ENCODE results near the gene BMP3.
A peak's percentile ranks its signal among the peaks of the same experiment; 100 is the strongest.

BMP3 gene

DNA sequence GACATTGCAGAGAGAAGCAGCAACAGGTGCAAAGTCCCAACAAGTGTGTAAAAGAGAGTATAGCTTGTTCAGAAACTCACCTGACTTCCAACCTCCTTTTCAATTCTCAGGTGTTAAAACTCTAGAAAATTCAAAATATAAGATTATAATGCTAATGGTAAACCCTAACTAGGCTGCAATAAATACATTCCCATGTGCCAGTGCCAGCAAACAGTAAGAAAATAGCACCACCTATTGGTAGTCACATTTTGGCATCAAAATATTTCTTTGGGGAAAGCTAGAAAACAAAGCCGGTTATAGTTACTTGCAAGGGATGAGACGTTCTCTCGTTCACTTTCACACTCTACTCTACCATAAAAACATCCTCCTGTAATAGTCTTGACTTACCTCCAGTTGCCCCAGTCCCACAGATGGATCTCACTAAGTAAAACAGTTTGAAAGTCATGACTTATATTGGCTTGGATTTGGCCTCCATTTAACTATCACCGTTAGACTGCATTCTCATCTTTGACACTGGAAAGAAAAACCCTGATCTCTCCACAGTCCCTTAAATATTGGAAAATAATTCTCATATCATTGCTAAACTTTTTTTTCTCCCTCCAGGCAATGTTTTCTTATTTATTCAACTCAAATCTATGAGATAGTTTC, 9.6 kb downstream of the BMP3 start:
- DNase-seq (ENCODE audit: low read depth in 2 of 2, low spot score in 1 of 2), result no peak

DNA sequence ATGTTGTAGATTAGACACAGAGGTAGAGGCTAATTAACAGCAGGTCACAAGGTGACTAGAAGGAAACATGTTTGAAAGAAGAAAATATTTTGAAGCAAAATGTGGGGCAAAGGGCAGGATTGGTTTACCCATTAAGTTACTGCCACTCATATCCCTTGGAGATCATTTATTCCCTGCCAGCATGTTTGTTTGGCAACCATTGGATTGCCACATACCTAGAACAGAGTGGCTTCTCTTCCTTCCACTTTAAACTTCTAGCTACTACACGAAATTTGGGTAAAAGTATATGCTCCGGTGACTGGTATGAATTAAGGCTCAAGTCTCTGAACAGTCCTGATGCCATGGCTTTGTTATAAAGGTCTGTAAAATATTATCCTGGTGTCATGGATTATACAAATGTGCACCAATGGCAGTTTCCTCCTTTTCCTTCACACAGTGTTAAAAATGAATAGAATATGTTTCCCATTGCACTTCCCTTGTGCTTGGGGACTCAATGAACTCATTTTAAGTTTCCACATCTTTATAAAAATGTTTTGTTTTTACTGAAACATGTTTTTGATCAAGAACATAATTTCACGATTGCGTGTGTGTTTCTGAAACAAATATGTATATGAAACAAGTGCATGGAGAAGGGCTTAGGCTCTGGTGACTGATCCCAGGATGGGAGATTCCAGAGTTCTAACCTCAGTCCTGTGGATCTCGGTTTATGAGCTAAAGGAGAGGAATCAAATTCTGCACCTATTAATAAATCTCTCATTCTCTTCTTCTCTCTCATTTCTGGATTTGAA, 12.3 kb downstream of the BMP3 start:
- no peak for DNase-seq (ENCODE audit: low read depth in 2 of 2, low spot score in 1 of 2)

DNA sequence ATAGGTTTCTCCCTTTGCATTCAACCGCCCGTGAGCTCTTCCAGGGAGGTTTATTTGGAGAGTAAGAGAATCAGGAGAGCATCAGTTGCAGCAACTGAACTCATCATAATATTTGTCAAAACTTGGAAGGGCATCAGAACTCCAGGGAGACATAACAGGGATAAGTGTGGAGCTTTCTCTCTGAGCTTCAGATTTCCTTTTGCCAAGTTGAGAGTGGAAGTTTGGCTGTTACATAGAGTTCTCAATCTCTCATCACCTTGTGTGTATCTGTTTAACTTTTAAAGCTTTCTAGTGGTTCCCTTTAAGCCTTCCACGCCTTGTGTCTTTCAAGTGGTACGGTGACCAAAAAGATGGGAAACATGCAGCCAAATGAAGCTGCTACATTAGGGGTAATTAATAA, 18.8 kb downstream of the BMP3 start:
- no peak for DNase-seq (ENCODE audit: low read depth in 2 of 2, low spot score in 1 of 2)

- no peak for DNase-seq (ENCODE audit: low read depth in 2 of 2, low spot score in 1 of 2)
Observed at GRCh38 chr4:81049907-81050306, 19.4 kb downstream of the BMP3 start.

DNA sequence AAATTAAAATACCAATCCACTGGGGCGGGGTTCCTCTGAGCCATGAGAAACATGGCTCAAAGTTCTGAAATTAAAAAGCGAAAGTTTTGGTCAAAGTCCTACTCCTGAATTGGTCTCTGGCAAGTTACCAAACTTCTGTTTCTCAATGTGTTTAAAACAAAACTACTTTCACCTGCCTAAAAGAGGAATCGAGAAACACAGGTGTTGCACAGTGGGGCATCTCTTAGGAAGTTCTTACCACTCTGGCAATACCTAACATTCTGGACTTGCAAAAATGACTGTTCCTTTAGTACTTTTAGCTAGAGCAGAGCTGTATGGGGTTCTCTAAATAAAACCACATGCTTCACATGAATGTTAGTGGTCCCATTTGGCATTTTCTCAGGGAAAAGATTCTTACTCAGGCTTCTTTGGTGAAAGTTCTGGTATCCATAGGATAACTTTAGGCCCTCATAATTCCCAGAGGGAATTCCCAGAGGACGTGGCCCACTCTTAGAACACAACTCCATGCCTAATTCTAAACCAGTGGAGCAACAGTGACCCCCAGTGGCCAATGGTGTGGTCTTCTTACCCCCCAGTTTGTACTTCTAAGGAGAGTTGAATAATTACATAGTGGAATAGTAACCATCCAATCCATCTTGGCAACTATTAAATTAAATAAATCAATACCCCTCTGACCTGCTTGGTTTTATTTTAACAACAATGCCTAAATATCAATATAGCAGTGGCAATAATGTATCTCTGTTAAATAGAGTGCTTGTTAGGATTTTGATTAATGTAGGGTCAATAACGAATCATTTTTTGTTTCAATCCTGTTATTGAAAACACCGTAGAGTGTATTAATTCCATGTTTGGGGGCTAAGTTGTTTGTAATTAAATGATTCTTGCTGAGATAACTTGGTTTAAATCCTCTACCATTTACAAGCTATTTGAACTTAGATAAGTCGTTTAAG, 21.9 kb downstream of the BMP3 start:
- peak; percentile 2 to 9 for DNase-seq (ENCODE audit: low read depth in 2 of 2, low spot score in 1 of 2)

- DNase-seq (ENCODE audit: low read depth in 2 of 2, low spot score in 1 of 2), result no peak
Observed at GRCh38 chr4:81058621-81059020, 28.1 kb downstream of the BMP3 start.

DNA sequence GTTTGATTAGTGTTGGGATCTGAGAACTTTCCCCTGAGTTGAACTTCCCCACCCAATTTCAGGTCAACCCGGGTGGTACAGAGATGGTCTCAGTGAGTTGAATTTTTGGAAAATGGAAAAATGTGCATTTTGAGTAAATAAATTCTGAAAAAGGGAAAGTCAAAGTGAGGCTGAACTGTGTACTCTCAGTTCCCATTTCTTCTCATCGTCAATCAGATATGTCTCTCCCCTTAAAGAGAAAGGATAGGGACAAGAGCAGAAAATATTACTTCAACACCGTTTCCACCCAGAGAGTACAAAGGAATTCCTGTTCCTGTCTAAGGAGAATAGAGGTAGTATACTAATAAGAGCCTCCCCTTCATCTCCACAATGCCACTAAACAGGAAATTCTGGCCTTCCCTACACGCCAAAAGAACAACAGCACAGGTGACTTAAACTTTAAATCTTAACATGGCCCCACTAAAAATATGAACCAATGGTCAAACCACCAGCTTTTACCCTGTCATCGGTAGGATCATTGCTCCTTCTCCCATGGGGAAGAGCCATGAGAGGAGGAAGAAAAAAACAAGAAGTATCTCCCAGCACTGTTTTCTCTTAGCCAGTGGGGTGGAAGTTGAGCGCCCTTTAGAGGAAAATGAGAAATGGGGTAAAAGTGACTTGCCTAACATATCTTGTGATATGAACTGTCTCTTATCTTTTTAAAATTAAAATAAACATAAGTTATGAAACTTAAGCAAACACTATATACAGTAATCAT, 30.3 kb downstream of the BMP3 start:
- DNase-seq (ENCODE audit: low read depth in 2 of 2, low spot score in 1 of 2), result no peak

DNA sequence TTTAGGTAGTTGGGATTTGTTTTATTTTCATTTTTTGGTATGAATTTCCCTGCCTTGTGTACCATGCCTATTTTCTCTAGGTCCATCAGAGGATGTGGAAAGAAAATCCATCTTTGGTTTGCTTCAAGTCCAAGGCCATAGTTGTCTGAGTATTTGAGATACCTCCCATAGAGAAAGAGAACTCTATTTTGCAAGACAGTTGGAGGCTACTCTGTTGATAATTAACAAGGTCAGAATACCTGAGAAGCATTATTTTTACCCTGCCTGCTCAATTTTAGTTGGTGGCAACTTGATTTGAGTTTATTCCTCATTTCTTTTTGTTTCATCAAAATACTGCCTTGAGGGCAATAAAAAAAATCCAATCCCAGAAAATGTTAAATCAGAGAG, 30.8 kb downstream of the BMP3 start:
- no peak for DNase-seq (ENCODE audit: low read depth in 2 of 2, low spot score in 1 of 2)

GRCh38 chr4:81062001-81062400, 31.5 kb downstream of the BMP3 start:
- no peak for DNase-seq (ENCODE audit: low read depth in 2 of 2, low spot score in 1 of 2)

GRCh38 chr4:81065446-81065845, 34.9 kb downstream of the BMP3 start:
- DNase-seq (ENCODE audit: low read depth in 2 of 2, low spot score in 1 of 2), result no peak

GRCh38 chr4:81069706-81070331, 39.3 kb downstream of the BMP3 start:
- DNase-seq (ENCODE audit: low read depth in 2 of 2, low spot score in 1 of 2), result peak; percentile 14 to 23

- no peak for DNase-seq (ENCODE audit: low read depth in 2 of 2, low spot score in 1 of 2)
Observed at GRCh38 chr4:81071013-81071412, 40.5 kb downstream of the BMP3 start.

DNA sequence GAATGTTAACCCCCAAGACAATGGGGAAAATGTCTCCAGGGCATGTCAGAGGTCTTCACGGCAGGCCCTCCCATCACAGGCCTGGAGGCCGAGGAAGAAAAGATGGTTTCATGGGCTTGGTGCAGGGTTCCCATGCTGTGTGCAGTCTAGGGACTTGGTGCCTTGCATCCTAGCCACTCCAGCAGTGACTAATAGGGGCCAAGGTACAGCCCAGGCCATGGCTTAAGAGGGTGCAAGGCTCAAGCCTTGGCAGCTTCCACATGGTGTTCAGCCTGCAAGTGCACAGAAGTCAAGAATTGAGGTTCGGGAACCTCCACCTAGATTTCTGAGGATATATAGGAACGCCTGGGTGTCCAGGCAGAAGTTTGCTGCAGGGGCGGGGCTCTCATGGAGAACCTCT, 50.6 kb downstream of the BMP3 start:
- no peak for DNase-seq (ENCODE audit: low read depth in 2 of 2, low spot score in 1 of 2)

- no peak for DNase-seq (ENCODE audit: low read depth in 2 of 2, low spot score in 1 of 2)
Observed at GRCh38 chr4:81084029-81084428, 53.5 kb downstream of the BMP3 start.

GRCh38 chr4:81084634-81085033, 54.1 kb downstream of the BMP3 start:
- DNase-seq (ENCODE audit: low read depth in 2 of 2, low spot score in 1 of 2), result no peak

DNA sequence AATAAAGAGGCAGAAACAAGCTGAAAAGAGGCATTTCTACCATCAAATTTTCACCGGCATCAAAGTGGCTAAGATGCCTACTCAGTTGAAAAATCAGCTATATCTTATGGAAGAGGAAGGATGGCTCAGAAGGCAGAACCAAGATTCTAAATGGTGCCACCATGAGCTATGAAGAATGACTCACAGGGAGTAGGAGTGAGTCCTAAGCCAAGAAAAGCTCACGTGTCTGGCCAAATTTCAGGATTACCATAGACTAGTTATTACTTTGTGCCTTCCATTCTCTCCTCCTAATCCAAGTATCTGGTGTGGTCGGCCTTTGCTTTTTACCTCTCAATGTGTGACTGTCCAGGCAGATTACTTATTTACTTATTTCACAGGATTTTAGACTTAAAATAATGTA, 54.8 kb downstream of the BMP3 start:
- no peak for DNase-seq (ENCODE audit: low read depth in 2 of 2, low spot score in 1 of 2)

- DNase-seq (ENCODE audit: low read depth in 2 of 2, low spot score in 1 of 2), result no peak
Observed at GRCh38 chr4:81085979-81086378, 55.5 kb downstream of the BMP3 start.

- DNase-seq (ENCODE audit: low read depth in 2 of 2, low spot score in 1 of 2), result no peak
Observed at GRCh38 chr4:81093720-81094401, 63.4 kb downstream of the BMP3 start.

GRCh38 chr4:81095389-81095788, 64.9 kb downstream of the BMP3 start:
- no peak for DNase-seq (ENCODE audit: low read depth in 2 of 2, low spot score in 1 of 2)

GRCh38 chr4:81096566-81096965, 66.1 kb downstream of the BMP3 start:
- DNase-seq (ENCODE audit: low read depth in 2 of 2, low spot score in 1 of 2), result no peak

Data from stimulated activated CD8-positive, alpha-beta memory T cell treated with anti-CD3 and anti-CD28 coated beads, Interleukin-4, amount 100 ng/mL, for 1 hour (primary cell).